Neural cell (in vitro differentiated cells): ENCODE results near the gene DCUN1D3. TPM values are rescaled to one million over a fixed set of nuclear protein-coding genes. Genes with fewer than 3 reads are reported as not detected.
"Not testable (repeated sequence)": the region's sequence is repeated elsewhere in the genome, so short reads cannot be mapped to it uniquely, and the experiment has no call there.

ENCODE experiments used
- H2AFZ ChIP-seq: fragments of 200-600, 300-800 bp; sonication (generic), shearing (Covaris generic); 2 replicates; pipeline ENCODE4 v1.6.0; 2014; ENCODE audit warnings: low read depth, mild to moderate bottlenecking, antibody characterized with exemption, low read length, moderate library complexity
- H3F3A ChIP-seq: fragments of 200-600 bp; shearing (Covaris generic); 2 replicates; pipeline ENCODE4 v1.6.1; 2016; ENCODE audit warnings: mild to moderate bottlenecking, moderate library complexity, mixed read lengths, antibody characterized with exemption, low read length; ENCODE audit not compliant: insufficient read depth, poor library complexity, severe bottlenecking
- H3K27ac ChIP-seq: fragments of 200-600, 300-800 bp; sonication (generic), shearing (Covaris generic); 2 replicates; pipeline ENCODE4 v1.5.1; 2014; ENCODE audit warnings: mild to moderate bottlenecking, low read length, moderate library complexity
- H3K27me3 ChIP-seq: fragments of 300-800, 200-600 bp; sonication (generic), shearing (Covaris generic); 2 replicates; pipeline ENCODE4 v1.6.0; 2014; ENCODE audit warnings: mild to moderate bottlenecking, low read depth, low read length, moderate library complexity; ENCODE audit not compliant: insufficient read depth
- H3K36me3 ChIP-seq: fragments of 300-800, 200-600 bp; sonication (generic), shearing (Covaris generic); 2 replicates; pipeline ENCODE4 v1.5.1; 2014; ENCODE audit warnings: mild to moderate bottlenecking, antibody characterized with exemption, low read length, moderate library complexity; ENCODE audit not compliant: insufficient read depth
- H3K4me2 ChIP-seq: fragments of 300-800, 200-600 bp; sonication (generic), shearing (Covaris generic); 2 replicates; pipeline ENCODE4 v1.6.0; 2014; ENCODE audit warnings: mild to moderate bottlenecking, low read length
- H3K4me3 ChIP-seq: fragments of 300-800, 200-600 bp; sonication (generic), shearing (Covaris generic); 2 replicates; pipeline ENCODE4 v1.5.1; 2014; ENCODE audit warnings: mild to moderate bottlenecking, low read length, moderate library complexity
- H3K79me2 ChIP-seq: fragments of 200-600 bp; shearing (Covaris generic); replicated peaks from 2 replicates; pipeline ENCODE4 v1.6.0; 2014; ENCODE audit warnings: mild to moderate bottlenecking, low read length, moderate library complexity; ENCODE audit not compliant: insufficient read depth
- H3K9ac ChIP-seq: fragments of 300-800, 200-600 bp; sonication (generic), shearing (Covaris generic); 2 replicates; pipeline ENCODE4 v1.6.1; 2016; ENCODE audit warnings: mild to moderate bottlenecking, low read length, mixed read lengths
- H3K9me2 ChIP-seq: fragments of 200-600 bp; shearing (Covaris generic); 2 replicates; pipeline ENCODE4 v1.6.1; 2016; ENCODE audit warnings: mild to moderate bottlenecking, low read length, mixed read lengths; ENCODE audit not compliant: insufficient read depth
- H3K9me3 ChIP-seq: fragments of 200-600, 300-800 bp; sonication (generic), shearing (Covaris generic); 2 replicates; pipeline ENCODE4 v1.6.1; 2016; ENCODE audit warnings: mild to moderate bottlenecking, mixed run types, low read length, moderate library complexity, mixed read lengths
- H4K20me1 ChIP-seq: fragments of 200-600 bp; shearing (Covaris generic); 2 replicates; pipeline ENCODE4 v1.6.1; 2016; ENCODE audit warnings: mild to moderate bottlenecking, mixed run types; ENCODE audit not compliant: insufficient read depth
- CTCF ChIP-seq: fragments of 450-650 bp; IDR thresholded peaks from 2 replicates; pipeline ENCODE4 v1.5.1; 2014; ENCODE audit warnings: antibody characterized with exemption, mild to moderate bottlenecking, moderate library complexity; ENCODE audit not compliant: poor library complexity, severe bottlenecking
- EP300 ChIP-seq: fragments of 450-650 bp; conservative IDR thresholded peaks from 2 replicates; pipeline ENCODE4 v1.6.1; 2014; ENCODE audit warnings: antibody characterized with exemption, mild to moderate bottlenecking, moderate library complexity; ENCODE audit not compliant: poor library complexity, severe bottlenecking
- EZH2 ChIP-seq: fragments of 200-600, 300-800 bp; shearing (Covaris generic), sonication (generic); IDR thresholded peaks from 2 replicates; pipeline ENCODE4 v1.6.1; 2014; ENCODE audit warnings: antibody characterized with exemption, low read length, borderline replicate concordance, mild to moderate bottlenecking; ENCODE audit not compliant: insufficient read depth, poor library complexity, severe bottlenecking
- MXI1 ChIP-seq: fragments of 450-650 bp; conservative IDR thresholded peaks from 2 replicates; pipeline ENCODE4 v1.6.1; 2014; ENCODE audit warnings: antibody characterized with exemption, mild to moderate bottlenecking; ENCODE audit not compliant: poor library complexity, severe bottlenecking
- POLR2AphosphoS5 ChIP-seq: IDR thresholded peaks from 2 replicates; pipeline ENCODE4 v1.6.1; 2012
- RAD21 ChIP-seq: fragments of 450-650 bp; conservative IDR thresholded peaks from 2 replicates; pipeline ENCODE4 v1.6.1; 2014; ENCODE audit warnings: antibody characterized with exemption, mild to moderate bottlenecking, moderate library complexity
- REST ChIP-seq: IDR thresholded peaks from 2 replicates; pipeline ENCODE4 v1.6.1; 2012; ENCODE audit warnings: borderline replicate concordance
- SMC3 ChIP-seq: fragments of 450-650 bp; conservative IDR thresholded peaks from 2 replicates; pipeline ENCODE4 v1.6.1; 2014; ENCODE audit warnings: antibody characterized with exemption, mild to moderate bottlenecking, moderate library complexity; ENCODE audit not compliant: poor library complexity
- TAF1 ChIP-seq: IDR thresholded peaks from 2 replicates; pipeline ENCODE4 v1.6.1; 2012; ENCODE audit warnings: low read depth
- polyA plus RNA-seq: library from polyadenylated mRNA; depleted of rRNA; stranded (reverse); fragments of >200 nt; gene quantifications from 2 replicates; pipeline ENCODE4 v1.2.3, GENCODE V29; 2014

The DCUN1D3 gene
- polyA plus RNA-seq, 1 donor from 2014 or later = 9.2 TPM

DNA sequence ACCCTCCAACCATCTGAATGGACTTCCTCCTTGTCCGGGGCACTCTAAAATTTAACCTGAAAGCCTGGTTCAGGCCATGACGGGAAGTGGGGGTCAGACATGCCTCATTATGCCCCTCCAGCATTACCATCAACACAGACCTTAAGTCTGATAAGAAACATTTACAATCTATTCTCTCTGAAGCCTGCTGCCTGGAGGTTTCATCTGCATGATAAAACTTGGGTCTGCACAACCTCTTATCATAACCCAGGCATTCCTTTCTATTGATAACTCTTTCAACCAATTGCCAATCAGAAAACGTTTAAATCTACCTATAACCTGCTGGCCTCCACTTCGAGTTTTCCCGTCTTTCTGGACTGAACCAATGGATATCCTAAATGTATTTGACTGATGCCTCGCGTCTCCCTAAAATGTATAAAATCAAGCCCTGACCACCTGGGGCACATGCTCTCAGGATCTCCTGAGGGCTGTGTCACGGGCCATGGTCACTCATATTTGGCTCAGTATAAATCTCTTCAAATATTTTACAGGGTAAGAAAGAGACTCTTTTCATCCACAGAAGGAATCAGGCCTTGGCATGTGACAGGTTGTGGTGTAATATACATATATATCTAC is 46.0 kb upstream of the DCUN1D3 start:
- TF ChIP-seq REST = no peak
- TF ChIP-seq EZH2 = no peak
- TF ChIP-seq TAF1 = no peak
- no peak for TF ChIP-seq CTCF
- TF ChIP-seq EP300 = no peak
- Histone ChIP-seq H3K9me3 (no peaks in the 10 kb centered on the region), H3K27ac (no peak overlapping the region), H3K79me2 (no peaks in the 10 kb centered on the region), H2AFZ (no peak overlapping the region), H3K9me2 (no peaks in the 10 kb centered on the region), H3K36me3 (no peaks in the 10 kb centered on the region), H3F3A (no peaks in the 10 kb centered on the region), H4K20me1 (no peaks in the 10 kb centered on the region), H3K27me3 (no peaks in the 10 kb centered on the region), H3K4me2 (no peak overlapping the region), H3K9ac (no peak overlapping the region), H3K4me3 (no peak overlapping the region)

- H3K27ac ChIP-seq, H3F3A ChIP-seq, H2AFZ ChIP-seq, H3K79me2 ChIP-seq, H3K36me3 ChIP-seq, H3K9ac ChIP-seq, H3K27me3 ChIP-seq, H3K4me2 ChIP-seq, H3K9me2 ChIP-seq, H3K9me3 ChIP-seq, H4K20me1 ChIP-seq, H3K4me3 ChIP-seq: not testable (repeated sequence)
Observed at GRCh38 chr16:20945575-20945875, 45.4 kb upstream of the DCUN1D3 start.

DNA sequence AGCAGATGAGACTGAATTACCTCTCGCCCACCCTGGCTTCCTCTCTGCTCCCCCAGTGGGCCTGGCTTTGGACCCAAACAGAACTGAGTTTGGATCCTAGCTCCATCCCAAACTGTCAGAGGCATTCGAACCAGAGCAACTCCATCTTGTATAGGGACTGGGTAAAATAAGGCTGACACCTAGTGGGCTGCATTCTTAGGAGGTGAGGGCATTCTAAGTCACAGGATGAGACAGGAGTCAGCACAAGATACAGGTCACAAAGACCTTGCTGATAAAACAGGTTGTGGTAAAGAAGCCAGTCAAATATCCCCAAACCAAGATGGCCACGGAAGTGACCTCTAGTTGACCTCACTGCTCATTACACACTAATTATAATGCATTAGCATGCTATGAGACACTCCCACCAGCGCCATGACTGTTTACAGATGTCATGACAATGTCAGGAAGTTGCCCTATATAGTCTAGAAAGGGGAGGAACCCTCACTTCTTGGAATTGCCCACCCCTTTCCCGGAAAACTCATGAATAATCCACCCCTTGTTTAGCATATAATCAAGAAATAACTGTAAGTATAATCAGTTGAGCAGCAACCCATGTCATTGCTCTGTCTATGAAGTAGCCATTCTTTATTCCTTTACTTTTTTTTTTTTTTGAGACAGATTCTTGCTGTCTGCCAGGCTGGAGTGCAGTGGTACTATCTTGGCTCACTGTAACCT is 44.9 kb upstream of the DCUN1D3 start:
- Histone ChIP-seq H3K79me2 (no peaks in the 10 kb centered on the region), H3K9me3 (no peaks in the 10 kb centered on the region), H3F3A (no peaks in the 10 kb centered on the region), H3K27ac (no peak overlapping the region), H3K4me3 (no peak overlapping the region), H3K9me2 (no peaks in the 10 kb centered on the region), H3K4me2 (no peak overlapping the region), H3K9ac (no peak overlapping the region), H3K36me3 (no peaks in the 10 kb centered on the region), H3K27me3 (no peaks in the 10 kb centered on the region), H2AFZ (no peak overlapping the region), H4K20me1 (no peaks in the 10 kb centered on the region)
- TF ChIP-seq CTCF = no peak
- no peak for TF ChIP-seq TAF1
- TF ChIP-seq EZH2 = no peak
- no peak for TF ChIP-seq REST
- no peak for TF ChIP-seq RAD21
- TF ChIP-seq EP300 = no peak
- TF ChIP-seq SMC3 = no peak
- no peak for TF ChIP-seq MXI1
- no peak for TF ChIP-seq POLR2AphosphoS5
